ENCODE measurements around the gene RRP36. TPM values are rescaled to one million over a fixed set of nuclear protein-coding genes. Genes with fewer than 3 reads are reported as not detected.
"Not testable (repeated sequence)": the region's sequence is repeated elsewhere in the genome, so short reads cannot be mapped to it uniquely, and the experiment has no call there.

The RRP36 gene
- polyA plus RNA-seq, 1 donor from 2014 or later, result 79.2 TPM

DNA sequence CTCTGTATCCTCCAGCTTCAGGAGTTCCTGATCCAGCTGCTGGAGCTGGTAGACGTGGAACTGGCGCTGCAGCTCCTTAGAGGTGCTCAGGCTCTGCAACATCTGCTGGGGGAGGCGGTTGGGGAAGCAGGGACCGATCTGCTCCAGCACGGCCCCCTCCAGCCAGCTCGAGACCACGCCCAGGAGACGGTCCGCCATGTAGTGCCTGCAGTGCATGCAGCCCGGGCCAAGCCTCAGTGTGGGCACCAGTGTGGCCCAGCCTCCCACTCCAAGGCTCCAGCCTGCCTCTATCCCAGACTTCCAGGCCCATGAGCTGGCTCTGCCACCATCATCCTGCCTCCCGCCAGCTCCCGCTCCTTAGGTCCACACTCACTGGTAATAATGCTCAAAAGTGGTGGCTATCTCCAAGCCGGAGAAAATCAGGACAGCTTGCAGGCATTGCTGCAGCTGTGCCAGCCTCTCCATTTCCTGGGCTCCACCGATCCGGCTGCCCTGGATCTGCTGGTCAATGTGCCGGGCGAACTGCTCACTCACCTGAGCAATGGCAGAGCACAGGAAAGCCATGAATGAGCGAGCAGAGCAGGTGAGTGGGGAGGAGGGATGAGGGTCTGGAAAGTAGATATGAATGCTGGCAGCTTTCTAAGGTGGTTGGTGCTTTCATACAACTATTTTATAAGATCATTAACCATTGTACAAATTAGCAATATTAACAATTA, 19.3 kb downstream of the RRP36 start:
- no peak overlapping the region for H3K4me2 ChIP-seq (ENCODE audit: low read length)
- no peak overlapping the region for H3K27ac ChIP-seq (ENCODE audit: low read length)
- H3F3A ChIP-seq (ENCODE audit: insufficient read depth, low read length, poor library complexity, severe bottlenecking), result no peaks in the 10 kb centered on the region
- no peaks in the 10 kb centered on the region for H4K20me1 ChIP-seq (ENCODE audit: insufficient read depth)
- H3K79me2 ChIP-seq (replicated peaks; ENCODE audit: insufficient read depth, low read length), result no peaks in the 10 kb centered on the region
- TF ChIP-seq EZH2 (IDR thresholded peaks at IDR 0.05; ENCODE audit: borderline replicate concordance, insufficient read depth, low read length, poor library complexity, severe bottlenecking) (no peak), EP300 (conservative IDR thresholded peaks at IDR 0.05; ENCODE audit: poor library complexity, severe bottlenecking) (no peak), SMC3 (conservative IDR thresholded peaks at IDR 0.05; ENCODE audit: poor library complexity) (no peak), POLR2AphosphoS5 (IDR thresholded peaks at IDR 0.05) (no peak), MXI1 (conservative IDR thresholded peaks at IDR 0.05; ENCODE audit: poor library complexity, severe bottlenecking) (no peak), TAF1 (IDR thresholded peaks at IDR 0.05; ENCODE audit: low read depth) (no peak), CTCF (IDR thresholded peaks at IDR 0.05; ENCODE audit: poor library complexity, severe bottlenecking) (no peak), RAD21 (conservative IDR thresholded peaks at IDR 0.05) (no peak)
- TF ChIP-seq, protein P1, sequence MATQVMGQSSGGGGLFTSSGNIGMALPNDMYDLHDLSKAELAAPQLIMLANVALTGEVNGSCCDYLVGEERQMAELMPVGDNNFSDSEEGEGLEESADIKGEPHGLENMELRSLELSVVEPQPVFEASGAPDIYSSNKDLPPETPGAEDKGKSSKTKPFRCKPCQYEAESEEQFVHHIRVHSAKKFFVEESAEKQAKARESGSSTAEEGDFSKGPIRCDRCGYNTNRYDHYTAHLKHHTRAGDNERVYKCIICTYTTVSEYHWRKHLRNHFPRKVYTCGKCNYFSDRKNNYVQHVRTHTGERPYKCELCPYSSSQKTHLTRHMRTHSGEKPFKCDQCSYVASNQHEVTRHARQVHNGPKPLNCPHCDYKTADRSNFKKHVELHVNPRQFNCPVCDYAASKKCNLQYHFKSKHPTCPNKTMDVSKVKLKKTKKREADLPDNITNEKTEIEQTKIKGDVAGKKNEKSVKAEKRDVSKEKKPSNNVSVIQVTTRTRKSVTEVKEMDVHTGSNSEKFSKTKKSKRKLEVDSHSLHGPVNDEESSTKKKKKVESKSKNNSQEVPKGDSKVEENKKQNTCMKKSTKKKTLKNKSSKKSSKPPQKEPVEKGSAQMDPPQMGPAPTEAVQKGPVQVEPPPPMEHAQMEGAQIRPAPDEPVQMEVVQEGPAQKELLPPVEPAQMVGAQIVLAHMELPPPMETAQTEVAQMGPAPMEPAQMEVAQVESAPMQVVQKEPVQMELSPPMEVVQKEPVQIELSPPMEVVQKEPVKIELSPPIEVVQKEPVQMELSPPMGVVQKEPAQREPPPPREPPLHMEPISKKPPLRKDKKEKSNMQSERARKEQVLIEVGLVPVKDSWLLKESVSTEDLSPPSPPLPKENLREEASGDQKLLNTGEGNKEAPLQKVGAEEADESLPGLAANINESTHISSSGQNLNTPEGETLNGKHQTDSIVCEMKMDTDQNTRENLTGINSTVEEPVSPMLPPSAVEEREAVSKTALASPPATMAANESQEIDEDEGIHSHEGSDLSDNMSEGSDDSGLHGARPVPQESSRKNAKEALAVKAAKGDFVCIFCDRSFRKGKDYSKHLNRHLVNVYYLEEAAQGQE (IDR thresholded peaks at IDR 0.05; ENCODE audit: borderline replicate concordance), result no peak
- H3K4me3 ChIP-seq (ENCODE audit: low read length), result no peak overlapping the region
- no peaks in the 10 kb centered on the region for H3K9me3 ChIP-seq (ENCODE audit: low read length)
- H3K9ac ChIP-seq (ENCODE audit: low read length), result no peak overlapping the region
- H3K36me3 ChIP-seq (ENCODE audit: insufficient read depth, low read length), result no peaks in the 10 kb centered on the region
- no peaks in the 10 kb centered on the region for H3K27me3 ChIP-seq (ENCODE audit: insufficient read depth, low read depth, low read length)
- H2AFZ ChIP-seq (ENCODE audit: low read depth, low read length), result no peak overlapping the region
- H3K9me2 ChIP-seq (ENCODE audit: insufficient read depth, low read length), result no peaks in the 10 kb centered on the region

DNA sequence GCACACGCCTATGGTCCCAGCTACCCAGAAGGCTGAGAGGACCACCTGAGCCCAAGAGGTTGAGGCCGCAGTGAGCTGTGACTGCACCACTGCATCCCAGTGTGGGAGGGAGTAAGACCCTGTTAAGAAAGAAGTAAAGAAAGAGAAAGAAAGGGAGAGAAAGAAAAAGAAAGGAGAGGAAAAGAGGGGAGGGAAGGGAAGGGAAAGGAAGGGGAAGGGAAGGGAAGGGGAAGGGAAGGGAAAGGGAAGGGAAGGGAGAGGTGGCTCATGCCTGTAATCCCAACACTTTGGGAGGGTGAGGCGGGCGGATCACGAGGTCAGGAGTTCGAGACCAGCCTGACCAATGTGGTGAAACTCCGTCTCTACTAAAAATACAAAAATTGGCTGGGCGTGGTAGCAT, 20.1 kb downstream of the RRP36 start:
- not testable (repeated sequence) for H3K4me2 ChIP-seq (ENCODE audit: low read length); H3K9ac ChIP-seq (ENCODE audit: low read length); H4K20me1 ChIP-seq (ENCODE audit: insufficient read depth); H3F3A ChIP-seq (ENCODE audit: insufficient read depth, low read length, poor library complexity, severe bottlenecking); H3K27me3 ChIP-seq (ENCODE audit: insufficient read depth, low read depth, low read length); H2AFZ ChIP-seq (ENCODE audit: low read depth, low read length); H3K9me2 ChIP-seq (ENCODE audit: insufficient read depth, low read length); H3K79me2 ChIP-seq (replicated peaks; ENCODE audit: insufficient read depth, low read length); H3K4me3 ChIP-seq (ENCODE audit: low read length); H3K36me3 ChIP-seq (ENCODE audit: insufficient read depth, low read length); H3K27ac ChIP-seq (ENCODE audit: low read length); H3K9me3 ChIP-seq (ENCODE audit: low read length)

All from neural cell (in vitro differentiated cells).